Progenitor cell of endocrine pancreas (in vitro differentiated cells): ENCODE data around the gene DLGAP1. TPM values are rescaled to one million over a fixed set of nuclear protein-coding genes. Genes with fewer than 3 reads are reported as not detected.

ENCODE experiments used
- DNase-seq: peaks from one replicate; pipeline ENCODE4 v3.0.0; 2021; ENCODE audit warnings: low spot score; ENCODE audit not compliant: unreplicated experiment
- H3K27ac Mint-ChIP-seq: 2 replicates; pipeline ENCODE4 v1.8.0; 2021; ENCODE audit warnings: mild to moderate bottlenecking, moderate library complexity, mixed read lengths
- H3K27me3 Mint-ChIP-seq: 2 replicates; pipeline ENCODE4 v1.8.0; 2021; ENCODE audit warnings: mixed read lengths
- H3K36me3 Mint-ChIP-seq: 2 replicates; pipeline ENCODE4 v1.8.0; 2022; ENCODE audit warnings: mixed read lengths; ENCODE audit not compliant: insufficient read depth
- H3K4me1 Mint-ChIP-seq: 2 replicates; pipeline ENCODE4 v1.8.0; 2021; ENCODE audit warnings: low read depth, mixed read lengths
- H3K4me3 Mint-ChIP-seq: 2 replicates; pipeline ENCODE4 v1.8.0; 2021; ENCODE audit warnings: low read depth, mild to moderate bottlenecking, moderate library complexity, mixed read lengths
- H3K9me3 Mint-ChIP-seq: 2 replicates; pipeline ENCODE4 v1.8.0; 2021; ENCODE audit warnings: low read depth, mixed read lengths
- CTCF ChIP-seq: fragments of 200-600 bp; sonication (generic); IDR thresholded peaks from one replicate; pipeline ENCODE4 v1.5.0; 2021; ENCODE audit warnings: antibody characterized with exemption, mild to moderate bottlenecking; ENCODE audit not compliant: unreplicated experiment
- total RNA-seq: library from RNA; stranded (reverse); gene quantifications from 2 replicates; pipeline ENCODE4 v1.2.1, GENCODE V29; 2021

The DLGAP1 gene
- total RNA-seq, 1 donor from 2014 or later = 16.7 TPM

- peak overlapping the region; percentile 96 for H3K4me3 Mint-ChIP-seq
- peaks cover 4% of the 10 kb centered on the region for H3K9me3 Mint-ChIP-seq
- DNase-seq = no peak
- H3K4me1 Mint-ChIP-seq = peaks cover 67% of the 10 kb centered on the region
- no peak for TF ChIP-seq CTCF
- no peaks in the 10 kb centered on the region for H3K27me3 Mint-ChIP-seq
- H3K36me3 Mint-ChIP-seq = peaks cover 41% of the 10 kb centered on the region
- peak overlapping the region; percentile 98 for H3K27ac Mint-ChIP-seq
Measured at GRCh38 chr18:3457261-3457724, 997.8 kb downstream of the DLGAP1 start.

DNA sequence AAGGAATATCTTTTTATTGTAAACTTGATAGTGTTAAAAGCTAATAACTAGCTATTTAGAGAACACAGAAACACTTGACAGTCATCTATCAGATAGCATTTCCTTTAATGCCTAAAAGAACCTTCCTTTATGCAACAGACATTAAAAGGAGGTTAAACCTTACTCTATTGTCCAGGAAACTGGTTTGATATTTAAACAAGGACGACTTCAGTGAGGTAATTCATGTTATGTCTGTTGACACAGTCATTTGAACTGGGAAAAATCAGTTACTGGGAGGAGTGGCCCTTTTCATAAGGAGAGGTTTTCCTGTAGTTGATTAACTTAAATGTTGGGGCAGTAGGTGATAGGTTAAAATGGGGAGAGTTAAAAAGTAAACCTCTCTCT lies 998.4 kb downstream of the DLGAP1 start:
- Mint-ChIP-seq H3K4me1 (peaks cover 63% of the 10 kb centered on the region), H3K36me3 (peaks cover 37% of the 10 kb centered on the region), H3K9me3 (peaks cover 4% of the 10 kb centered on the region), H3K4me3 (peak overlapping the region; percentile 96), H3K27ac (peak overlapping the region; percentile 98), H3K27me3 (no peaks in the 10 kb centered on the region)
- no peak for DNase-seq
- TF ChIP-seq CTCF = no peak

DNA sequence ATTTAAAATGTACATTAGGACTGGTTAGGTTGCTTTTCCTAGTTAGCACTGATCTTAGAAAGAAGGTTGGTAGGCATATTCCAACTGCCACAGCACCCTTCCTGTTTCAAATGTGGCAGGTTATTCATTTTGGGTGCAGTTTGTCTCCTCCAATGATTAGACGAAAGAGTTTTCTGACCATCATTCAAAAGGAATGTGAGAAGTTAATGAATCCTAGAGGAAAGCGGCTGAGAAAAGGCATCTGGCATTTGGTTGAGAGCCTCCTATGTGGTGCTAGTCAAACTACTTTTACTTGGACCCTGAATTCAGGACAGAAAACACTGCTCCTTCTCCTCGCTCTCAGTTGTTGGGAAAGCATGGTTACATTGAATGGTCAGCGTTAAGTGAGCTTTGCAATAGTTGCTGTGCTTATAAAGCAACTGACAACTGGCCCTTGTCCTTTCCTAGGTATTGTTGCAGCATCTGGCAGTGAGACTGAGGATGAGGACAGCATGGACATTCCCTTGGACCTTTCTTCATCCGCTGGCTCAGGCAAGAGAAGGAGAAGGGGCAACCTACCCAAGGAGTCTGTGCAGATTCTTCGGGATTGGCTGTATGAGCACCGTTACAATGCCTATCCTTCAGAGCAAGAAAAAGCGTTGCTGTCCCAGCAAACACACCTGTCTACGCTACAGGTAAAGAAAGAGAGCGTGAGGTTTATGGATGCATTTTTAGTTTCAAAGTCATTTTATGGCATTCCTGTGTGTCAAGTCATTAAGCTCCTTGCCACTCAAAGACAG lies 999.0 kb downstream of the DLGAP1 start:
- Mint-ChIP-seq H3K9me3 (peaks cover 4% of the 10 kb centered on the region), H3K4me3 (peak overlapping the region; percentile 96), H3K27ac (peak overlapping the region; percentile 98), H3K27me3 (no peaks in the 10 kb centered on the region), H3K4me1 (peaks cover 63% of the 10 kb centered on the region), H3K36me3 (peaks cover 33% of the 10 kb centered on the region)
- no peak for DNase-seq
- no peak for TF ChIP-seq CTCF

DNA sequence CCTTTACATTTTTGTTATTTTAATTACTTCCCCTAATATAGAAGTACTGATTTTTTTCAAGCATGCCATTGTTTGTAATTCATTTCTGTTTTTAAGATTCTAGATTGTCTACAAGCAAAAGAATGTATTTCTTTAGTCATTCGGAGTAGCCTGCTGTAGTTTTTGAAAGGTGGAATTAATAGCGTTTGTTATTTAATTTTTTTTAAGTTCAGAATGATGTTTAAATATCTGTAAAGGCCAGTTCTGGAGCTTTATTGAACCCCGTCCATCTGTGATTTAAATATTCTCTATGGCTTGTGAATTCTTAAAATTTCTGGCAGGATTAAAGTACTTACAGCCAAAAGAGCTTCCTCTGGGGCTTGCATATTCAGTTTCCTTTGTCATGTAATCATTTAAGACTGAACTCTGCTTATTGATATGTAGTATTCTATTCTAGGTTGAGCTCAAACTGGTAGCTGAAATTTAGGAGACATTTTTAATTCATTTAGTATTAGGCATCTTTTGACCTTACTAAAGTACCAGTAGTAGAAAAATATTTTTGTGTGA lies 999.9 kb downstream of the DLGAP1 start:
- Mint-ChIP-seq H3K27ac (peak overlapping the region; percentile 98), H3K4me3 (peak overlapping the region; percentile 96), H3K4me1 (peaks cover 62% of the 10 kb centered on the region), H3K27me3 (no peaks in the 10 kb centered on the region), H3K9me3 (no peaks in the 10 kb centered on the region), H3K36me3 (peaks cover 27% of the 10 kb centered on the region)
- DNase-seq = no peak
- TF ChIP-seq CTCF = no peak

DNA sequence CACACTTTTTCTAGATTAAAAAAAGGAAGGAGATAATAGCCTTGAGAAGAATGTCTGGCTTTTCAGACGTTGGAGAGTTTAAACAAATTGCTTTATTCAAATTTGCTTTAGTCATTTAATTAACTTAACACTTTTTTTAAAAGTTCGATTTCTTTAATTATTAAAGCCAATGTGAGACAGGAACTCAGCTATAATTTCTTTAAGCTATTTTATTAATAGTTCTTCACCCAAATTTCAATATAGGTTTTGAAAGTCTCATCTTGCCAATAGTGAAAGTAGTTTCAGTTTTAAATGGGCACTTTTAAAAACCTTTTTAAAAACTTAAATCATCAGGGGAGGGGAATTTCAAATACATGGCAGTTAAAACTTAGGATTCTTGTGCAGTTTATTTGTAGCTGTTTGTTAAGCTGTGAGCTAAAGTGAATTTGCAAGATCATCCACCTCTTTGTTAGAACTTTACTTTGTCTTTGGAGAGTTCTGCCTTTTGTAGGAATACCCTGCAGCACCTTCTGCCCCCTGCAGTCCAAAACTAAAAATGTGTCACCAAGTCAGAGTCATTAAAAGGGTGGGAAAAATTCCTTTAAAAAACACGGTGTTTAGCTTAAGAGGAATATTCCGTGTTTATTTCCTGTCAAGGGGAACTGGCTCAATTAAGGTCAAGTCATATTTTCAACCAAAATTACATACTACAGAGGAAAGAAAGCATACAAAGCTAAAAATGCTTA lies 1000.6 kb downstream of the DLGAP1 start:
- TF ChIP-seq CTCF = peak; percentile 78
- H3K27ac Mint-ChIP-seq = peak overlapping the region; percentile 98
- no peaks in the 10 kb centered on the region for H3K9me3 Mint-ChIP-seq
- no peak for DNase-seq
- no peaks in the 10 kb centered on the region for H3K27me3 Mint-ChIP-seq
- peaks cover 62% of the 10 kb centered on the region for H3K4me1 Mint-ChIP-seq
- H3K36me3 Mint-ChIP-seq = peaks cover 26% of the 10 kb centered on the region
- peak overlapping the region; percentile 96 for H3K4me3 Mint-ChIP-seq
